ENCODE results near the gene ADAT2. TPM values are rescaled to one million over a fixed set of nuclear protein-coding genes. Genes with fewer than 3 reads are reported as not detected.

The ADAT2 gene
- total RNA-seq, 2 donors from 2014 or later = 8.7 to 10.6 TPM

DNA sequence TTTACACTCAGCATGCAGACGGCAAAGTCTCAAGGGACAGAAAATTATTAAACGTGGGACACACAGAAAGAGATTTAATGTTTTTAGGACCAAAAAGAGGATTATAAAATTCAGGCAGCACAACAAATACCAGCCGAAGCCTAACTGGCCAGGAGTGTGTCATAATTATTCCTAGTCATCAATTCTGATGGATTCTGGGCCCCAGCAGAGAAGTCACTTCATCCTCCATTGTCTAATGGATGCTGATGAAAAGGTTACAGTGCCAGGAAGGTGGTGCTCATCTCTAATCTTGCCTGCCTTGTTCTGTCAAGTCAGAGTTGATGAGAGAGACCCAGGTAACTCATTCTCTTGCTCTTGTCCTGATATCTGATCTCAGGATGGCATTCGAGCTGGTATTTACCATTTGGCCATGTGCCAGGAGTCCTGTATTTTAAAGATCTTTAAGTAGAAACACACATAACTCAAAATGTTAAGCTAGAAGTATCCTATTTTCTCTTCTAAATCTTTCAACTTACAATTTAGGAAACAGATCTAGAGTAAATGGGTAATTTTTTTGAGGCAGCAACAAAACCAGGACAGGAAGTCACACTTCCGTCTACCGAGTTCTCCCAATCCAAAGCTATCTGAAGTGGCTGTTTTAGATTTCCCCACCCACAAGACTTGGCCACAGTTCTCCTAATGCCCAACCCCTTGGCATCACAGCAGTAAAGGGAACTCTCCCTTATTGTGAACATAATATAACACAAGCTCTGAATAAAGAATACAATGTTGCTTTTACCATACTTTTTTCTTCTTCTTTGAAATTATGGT is 50.0 kb downstream of the ADAT2 start:
- Histone ChIP-seq H3K27ac (ENCODE audit: low read depth, low read length) (no peak overlapping the region), H3K9me3 (ENCODE audit: control insufficient read depth, low read length) (no peaks in the 10 kb centered on the region), H3K4me3 (ENCODE audit: low read length) (no peak overlapping the region), H3K9ac (ENCODE audit: extremely low read depth, low read length, poor library complexity, severe bottlenecking) (no peak overlapping the region), H3K36me3 (ENCODE audit: control insufficient read depth, insufficient read depth, low read length) (no peaks in the 10 kb centered on the region), H3K4me1 (ENCODE audit: control insufficient read depth, insufficient read depth, low read length) (no peaks in the 10 kb centered on the region), H3K27me3 (ENCODE audit: control insufficient read depth, insufficient read depth, low read length, poor library complexity, severe bottlenecking) (no peaks in the 10 kb centered on the region)
- no peaks in the 10 kb centered on the region for H3K36me3 Mint-ChIP-seq (ENCODE audit: low read depth)
- WGBS, 2 experiments (ENCODE audit: insufficient coverage in 1 of 2, insufficient read length in 1 of 2) = 91 to 97% methylated on average over 6 of the region's 6 CpGs
- H3K27ac Mint-ChIP-seq = no peak overlapping the region
- no peaks in the 10 kb centered on the region for H3K27me3 Mint-ChIP-seq (ENCODE audit: insufficient read depth)
- peaks cover 21% of the 10 kb centered on the region for H3K4me1 Mint-ChIP-seq
- H3K4me3 Mint-ChIP-seq = no peak overlapping the region
- DNase-seq = no peak
- TF ChIP-seq, protein P1, sequence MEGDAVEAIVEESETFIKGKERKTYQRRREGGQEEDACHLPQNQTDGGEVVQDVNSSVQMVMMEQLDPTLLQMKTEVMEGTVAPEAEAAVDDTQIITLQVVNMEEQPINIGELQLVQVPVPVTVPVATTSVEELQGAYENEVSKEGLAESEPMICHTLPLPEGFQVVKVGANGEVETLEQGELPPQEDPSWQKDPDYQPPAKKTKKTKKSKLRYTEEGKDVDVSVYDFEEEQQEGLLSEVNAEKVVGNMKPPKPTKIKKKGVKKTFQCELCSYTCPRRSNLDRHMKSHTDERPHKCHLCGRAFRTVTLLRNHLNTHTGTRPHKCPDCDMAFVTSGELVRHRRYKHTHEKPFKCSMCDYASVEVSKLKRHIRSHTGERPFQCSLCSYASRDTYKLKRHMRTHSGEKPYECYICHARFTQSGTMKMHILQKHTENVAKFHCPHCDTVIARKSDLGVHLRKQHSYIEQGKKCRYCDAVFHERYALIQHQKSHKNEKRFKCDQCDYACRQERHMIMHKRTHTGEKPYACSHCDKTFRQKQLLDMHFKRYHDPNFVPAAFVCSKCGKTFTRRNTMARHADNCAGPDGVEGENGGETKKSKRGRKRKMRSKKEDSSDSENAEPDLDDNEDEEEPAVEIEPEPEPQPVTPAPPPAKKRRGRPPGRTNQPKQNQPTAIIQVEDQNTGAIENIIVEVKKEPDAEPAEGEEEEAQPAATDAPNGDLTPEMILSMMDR (conservative IDR thresholded peaks at IDR 0.05) = no peak
- H3K9me3 Mint-ChIP-seq = no peaks in the 10 kb centered on the region

DNA sequence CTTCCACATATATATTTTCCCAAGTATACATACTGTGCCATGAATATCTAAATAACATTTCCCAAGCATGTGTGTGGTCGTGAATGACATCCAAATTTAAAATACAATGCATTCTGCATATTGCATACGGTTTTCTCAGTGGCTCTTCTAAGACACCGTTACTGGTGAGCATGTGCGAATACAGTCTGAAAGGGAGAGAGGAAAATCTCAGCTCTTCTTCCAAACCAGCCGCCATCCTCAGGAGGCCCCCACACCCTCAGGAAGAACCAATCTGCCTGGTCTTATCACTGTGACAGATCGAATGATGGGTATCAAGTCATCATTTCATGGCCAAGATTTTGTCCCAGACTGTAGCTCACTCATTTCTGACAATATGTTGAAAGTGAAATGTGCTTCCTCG is 50.7 kb downstream of the ADAT2 start:
- H3K9ac ChIP-seq (ENCODE audit: extremely low read depth, low read length, poor library complexity, severe bottlenecking) = no peak overlapping the region
- no peak overlapping the region for H3K27ac Mint-ChIP-seq
- no peaks in the 10 kb centered on the region for H3K27me3 Mint-ChIP-seq (ENCODE audit: insufficient read depth)
- H3K27me3 ChIP-seq (ENCODE audit: control insufficient read depth, insufficient read depth, low read length, poor library complexity, severe bottlenecking) = no peaks in the 10 kb centered on the region
- H3K36me3 Mint-ChIP-seq (ENCODE audit: low read depth) = no peaks in the 10 kb centered on the region
- H3K9me3 ChIP-seq (ENCODE audit: control insufficient read depth, low read length) = no peaks in the 10 kb centered on the region
- no peaks in the 10 kb centered on the region for H3K4me1 ChIP-seq (ENCODE audit: control insufficient read depth, insufficient read depth, low read length)
- TF ChIP-seq, protein P1 (conservative IDR thresholded peaks at IDR 0.05) = no peak
- no peaks in the 10 kb centered on the region for H3K9me3 Mint-ChIP-seq
- no peak for DNase-seq
- H3K27ac ChIP-seq (ENCODE audit: low read depth, low read length) = no peak overlapping the region
- no peaks in the 10 kb centered on the region for H3K36me3 ChIP-seq (ENCODE audit: control insufficient read depth, insufficient read depth, low read length)
- H3K4me3 ChIP-seq (ENCODE audit: low read length) = no peak overlapping the region
- H3K4me1 Mint-ChIP-seq = peaks cover 21% of the 10 kb centered on the region
- 81 to 84% methylated on average over 5 to 7 of the region's 7 CpGs for WGBS, 2 experiments (ENCODE audit: insufficient coverage in 1 of 2, insufficient read length in 1 of 2)
- no peak overlapping the region for H3K4me3 Mint-ChIP-seq

DNA sequence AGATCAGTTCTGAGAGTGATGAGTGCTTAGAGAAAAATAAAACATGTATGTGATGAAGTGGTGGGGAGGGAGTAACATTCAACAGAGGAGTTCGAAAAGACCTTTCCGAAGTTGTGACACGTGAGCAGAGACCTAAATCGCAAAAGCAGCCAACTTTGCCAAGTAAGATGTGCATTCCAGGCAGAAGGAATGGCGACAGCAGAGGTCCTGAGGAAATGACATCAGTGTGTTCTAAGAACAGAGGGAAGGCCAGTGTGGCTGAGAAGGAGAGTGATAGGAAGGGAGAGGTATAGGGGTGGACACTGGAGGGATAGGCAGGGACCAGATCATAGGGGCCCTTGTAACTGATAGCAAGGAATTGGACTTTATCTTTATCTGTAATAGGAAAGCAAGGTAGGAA is 51.3 kb downstream of the ADAT2 start:
- H3K27me3 ChIP-seq (ENCODE audit: control insufficient read depth, insufficient read depth, low read length, poor library complexity, severe bottlenecking) = no peaks in the 10 kb centered on the region
- TF ChIP-seq, protein P1 (conservative IDR thresholded peaks at IDR 0.05) = no peak
- no peaks in the 10 kb centered on the region for H3K36me3 Mint-ChIP-seq (ENCODE audit: low read depth)
- no peak overlapping the region for H3K27ac Mint-ChIP-seq
- H3K4me3 Mint-ChIP-seq = no peak overlapping the region
- H3K27ac ChIP-seq (ENCODE audit: low read depth, low read length) = no peak overlapping the region
- H3K9me3 Mint-ChIP-seq = no peaks in the 10 kb centered on the region
- H3K36me3 ChIP-seq (ENCODE audit: control insufficient read depth, insufficient read depth, low read length) = no peaks in the 10 kb centered on the region
- no peak overlapping the region for H3K4me3 ChIP-seq (ENCODE audit: low read length)
- peaks cover 21% of the 10 kb centered on the region for H3K4me1 Mint-ChIP-seq
- no peaks in the 10 kb centered on the region for H3K4me1 ChIP-seq (ENCODE audit: control insufficient read depth, insufficient read depth, low read length)
- H3K9me3 ChIP-seq (ENCODE audit: control insufficient read depth, low read length) = no peaks in the 10 kb centered on the region
- no peak for DNase-seq
- 94 to 95% methylated on average over 5 of the region's 5 CpGs for WGBS, 2 experiments (ENCODE audit: insufficient coverage in 1 of 2, insufficient read length in 1 of 2)
- no peaks in the 10 kb centered on the region for H3K27me3 Mint-ChIP-seq (ENCODE audit: insufficient read depth)
- no peak overlapping the region for H3K9ac ChIP-seq (ENCODE audit: extremely low read depth, low read length, poor library complexity, severe bottlenecking)
